ENCODE measurements around the gene DCUN1D3. TPM values are rescaled to one million over a fixed set of nuclear protein-coding genes. Genes with fewer than 3 reads are reported as not detected.

DCUN1D3 gene
- total RNA-seq, 1 experiment from 2014 or later, result 16.4 TPM

GRCh38 chr16:20911361-20911760 is 11.2 kb upstream of the DCUN1D3 start:
- TF ChIP-seq CBX3 (IDR thresholded peaks at IDR 0.05; ENCODE audit: low read depth), result no peak
- no peak for TF ChIP-seq POLR2A (IDR thresholded peaks at IDR 0.05; ENCODE audit: borderline replicate concordance, extremely low read depth, insufficient read depth, insufficient read length)
- TF ChIP-seq SRF (IDR thresholded peaks at IDR 0.05; ENCODE audit: low read depth), result no peak
- no peak for TF ChIP-seq CEBPB (IDR thresholded peaks at IDR 0.05; ENCODE audit: low read depth)
- no peak for TF ChIP-seq ELF1 (IDR thresholded peaks at IDR 0.05; ENCODE audit: borderline replicate concordance, low read depth)
- no peak for TF ChIP-seq YY1 (IDR thresholded peaks at IDR 0.05; ENCODE audit: extremely low read depth, insufficient replicate concordance, low read depth, low read length)
- no peak for TF ChIP-seq POLR2AphosphoS5 (IDR thresholded peaks at IDR 0.05; ENCODE audit: low read depth, low read length)
- TF ChIP-seq RAD21 (IDR thresholded peaks at IDR 0.05; ENCODE audit: low read depth), result no peak
- no peak for TF ChIP-seq REST (IDR thresholded peaks at IDR 0.05; ENCODE audit: low read depth)
- no peak for TF ChIP-seq ZNF274 (IDR thresholded peaks at IDR 0.05; ENCODE audit: low read depth, low read length)
- TF ChIP-seq EGR1 (IDR thresholded peaks at IDR 0.05; ENCODE audit: low read depth), result no peak
- no peak for TF ChIP-seq CTCF (IDR thresholded peaks at IDR 0.05 in 2 of 3, conservative IDR thresholded peaks at IDR 0.05 in 1 of 3; ENCODE audit: borderline replicate concordance in 1 of 3, insufficient read depth in 1 of 3, low read depth in 2 of 3, low read length in 2 of 3)
- TF ChIP-seq ZBTB33 (IDR thresholded peaks at IDR 0.05; ENCODE audit: extremely low read depth, insufficient replicate concordance, low read length), result no peak
- TF ChIP-seq FOSL1 (IDR thresholded peaks at IDR 0.05; ENCODE audit: low read depth), result no peak
- TF ChIP-seq SP1 (IDR thresholded peaks at IDR 0.05; ENCODE audit: low read depth), result no peak
- TF ChIP-seq, protein P1, sequence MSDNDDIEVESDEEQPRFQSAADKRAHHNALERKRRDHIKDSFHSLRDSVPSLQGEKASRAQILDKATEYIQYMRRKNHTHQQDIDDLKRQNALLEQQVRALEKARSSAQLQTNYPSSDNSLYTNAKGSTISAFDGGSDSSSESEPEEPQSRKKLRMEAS (IDR thresholded peaks at IDR 0.05), result no peak
- no peak for TF ChIP-seq ZFX (IDR thresholded peaks at IDR 0.05)
- TF ChIP-seq, protein P2, sequence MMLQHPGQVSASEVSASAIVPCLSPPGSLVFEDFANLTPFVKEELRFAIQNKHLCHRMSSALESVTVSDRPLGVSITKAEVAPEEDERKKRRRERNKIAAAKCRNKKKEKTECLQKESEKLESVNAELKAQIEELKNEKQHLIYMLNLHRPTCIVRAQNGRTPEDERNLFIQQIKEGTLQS (IDR thresholded peaks at IDR 0.05), result no peak
- no peak for TF ChIP-seq JUND (IDR thresholded peaks at IDR 0.05)
- H3K4me1 ChIP-seq (ENCODE audit: control insufficient read depth in 1 of 2, insufficient read depth in 2 of 2, low read length in 2 of 2), result peaks cover 43 to 75% of the 10 kb centered on the region in 2 experiments
- CTCF ChIA-PET, result interaction anchor here (1.2 kb wide), 1 partner anchor 61 kb away, joined by 3 read pairs; no protein-coding TSS in a partner anchor

More at GRCh38 chr16:20911361-20911760, 11.2 kb upstream of the DCUN1D3 start:
- Histone ChIP-seq H2AFZ (ENCODE audit: low read depth, low read length, poor library complexity, severe bottlenecking) (no peak overlapping the region), H3K36me3 (ENCODE audit: control insufficient read depth in 1 of 2, insufficient read depth in 2 of 2, low read length in 2 of 2) (no peaks in the 10 kb centered on the region), H3K27ac (ENCODE audit: low read depth, low read length) (peak overlapping the region; percentile 33; the same call in 1 of the 2 replicates), H3K4me3 (replicated peaks in 1 of 2; ENCODE audit: low read depth in 1 of 2, low read length in 2 of 2) (no peak overlapping the region), H4K20me1 (ENCODE audit: insufficient read depth) (no peaks in the 10 kb centered on the region), H3K27me3 (ENCODE audit: insufficient read depth, low read length) (no peaks in the 10 kb centered on the region), H3K9ac (ENCODE audit: low read length) (peak overlapping the region; percentile 19; the same call in 1 of the 2 replicates), H3K9me2 (ENCODE audit: insufficient read depth) (no peaks in the 10 kb centered on the region), H3K4me2 (ENCODE audit: low read length) (peak overlapping the region; percentile 47), H3K9me3 (ENCODE audit: control insufficient read depth in 1 of 2, insufficient read depth in 1 of 2, low read depth in 1 of 2, low read length in 2 of 2) (no peaks in the 10 kb centered on the region), H3K79me2 (ENCODE audit: insufficient read depth, low read length) (no peaks in the 10 kb centered on the region)
- BruUV-seq (replicated peaks), result no TSS peak
- intact Hi-C loops (cut with micrococcal nuclease), result no loop called here
- ATAC-seq, result no peak
- DNase-seq (ENCODE audit: low read depth, low spot score), result no peak
- ChIA-PET POLR2A (interaction anchor here (2.5 kb wide), 1 partner anchor 11 kb away, joined by 11 read pairs; the partner anchor contains the start of genes DCUN1D3 and LYRM1), RAD21 (ENCODE audit: low non-redundant PET in 1 of 2, low total read pairs in 2 of 2, uncharacterized antibody in 2 of 2, unreplicated experiment in 2 of 2) (no interaction called here)
